HG02981 (cell line): ENCODE measurements around the gene RSF1.

ENCODE experiments used
- ATAC-seq: cut with Tn5 transposase; IDR thresholded peaks from one replicate; pipeline ENCODE4 v1.9.1; 2021; ENCODE audit warnings: mild to moderate bottlenecking, moderate library complexity; ENCODE audit not compliant: unreplicated experiment

RSF1 gene

DNA sequence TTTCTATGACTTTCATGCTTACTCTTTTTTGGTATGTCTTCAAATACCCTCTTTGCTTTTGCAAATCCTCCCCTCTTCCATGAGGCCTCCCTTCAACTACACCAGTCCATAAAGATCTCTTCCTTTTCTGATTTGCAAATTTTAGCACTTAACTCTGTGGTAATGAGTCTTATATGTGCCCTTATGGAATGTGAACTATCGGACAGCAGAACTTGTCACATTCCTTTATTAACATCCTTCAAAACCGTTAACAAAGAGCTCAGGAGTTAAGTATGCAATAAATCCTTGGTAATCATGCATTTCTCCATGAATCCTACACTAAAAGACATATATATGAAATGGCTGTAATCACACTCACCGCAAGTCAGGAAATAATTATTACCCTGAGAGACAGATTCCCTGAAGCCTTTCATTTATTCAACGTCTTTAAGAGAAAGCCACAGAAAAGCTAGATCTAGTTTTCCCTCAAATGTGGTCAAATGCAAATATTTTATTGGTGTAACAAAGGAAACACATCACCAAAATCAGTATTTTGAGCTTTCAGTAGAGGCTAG is 190.3 kb downstream of the RSF1 start:
- ATAC-seq, result no peak

DNA sequence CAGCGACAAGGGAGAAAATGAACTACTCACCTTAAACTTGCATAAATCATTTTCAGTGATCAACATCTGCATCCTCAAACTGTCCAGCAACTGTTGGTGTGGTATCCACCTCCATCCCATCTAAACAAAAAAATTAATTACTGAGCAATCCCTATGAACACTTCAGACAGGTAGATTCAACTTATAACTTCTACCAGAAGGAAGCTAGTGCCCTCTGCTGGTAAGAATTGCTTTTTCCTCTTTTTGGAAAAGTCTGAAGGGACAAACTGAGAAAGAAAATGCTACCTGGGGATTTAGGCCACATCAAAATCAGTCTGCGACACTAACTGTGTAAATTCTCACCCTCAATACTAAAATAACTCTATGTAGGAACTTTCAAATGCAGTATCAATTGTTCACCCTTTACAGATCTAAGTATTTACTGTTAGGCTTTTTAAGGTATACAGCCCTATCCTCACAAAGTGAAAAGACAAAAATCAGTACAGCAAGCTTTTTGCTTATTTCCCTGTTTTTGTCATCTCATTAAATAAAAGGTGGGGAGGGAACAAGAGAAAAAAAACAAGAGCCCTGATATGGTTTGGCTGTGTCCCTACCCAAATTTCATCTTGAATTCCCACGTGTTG is 200.8 kb downstream of the RSF1 start:
- no peak for ATAC-seq

DNA sequence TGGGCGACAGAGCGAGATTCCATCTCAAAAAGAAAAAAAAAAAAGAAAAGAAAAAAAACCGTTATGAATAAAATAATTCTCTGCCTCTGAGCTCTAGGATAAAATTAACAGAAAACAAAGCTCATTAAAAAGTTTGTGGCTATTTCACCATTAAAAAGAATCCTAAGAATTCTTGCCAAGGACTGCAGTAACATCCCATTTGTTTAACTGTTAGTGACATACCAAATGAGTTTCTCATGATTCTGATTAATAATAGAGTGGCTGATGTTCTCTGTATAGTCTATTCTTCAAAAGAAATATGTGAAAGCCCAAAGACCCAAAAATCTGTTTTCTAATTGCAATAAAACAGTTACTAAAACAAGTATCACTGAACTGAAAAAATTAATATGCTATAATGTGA is 202.6 kb downstream of the RSF1 start:
- ATAC-seq, result no peak

- no peak for ATAC-seq
These were observed 208.6 kb downstream of the RSF1 start for GRCh38 chr11:77611921-77612320.
